Measurements from ENCODE around the gene KTN1. TPM values are rescaled to one million over a fixed set of nuclear protein-coding genes. Genes with fewer than 3 reads are reported as not detected.

The KTN1 gene
- total RNA-seq, 1 donor = 210 TPM

DNA sequence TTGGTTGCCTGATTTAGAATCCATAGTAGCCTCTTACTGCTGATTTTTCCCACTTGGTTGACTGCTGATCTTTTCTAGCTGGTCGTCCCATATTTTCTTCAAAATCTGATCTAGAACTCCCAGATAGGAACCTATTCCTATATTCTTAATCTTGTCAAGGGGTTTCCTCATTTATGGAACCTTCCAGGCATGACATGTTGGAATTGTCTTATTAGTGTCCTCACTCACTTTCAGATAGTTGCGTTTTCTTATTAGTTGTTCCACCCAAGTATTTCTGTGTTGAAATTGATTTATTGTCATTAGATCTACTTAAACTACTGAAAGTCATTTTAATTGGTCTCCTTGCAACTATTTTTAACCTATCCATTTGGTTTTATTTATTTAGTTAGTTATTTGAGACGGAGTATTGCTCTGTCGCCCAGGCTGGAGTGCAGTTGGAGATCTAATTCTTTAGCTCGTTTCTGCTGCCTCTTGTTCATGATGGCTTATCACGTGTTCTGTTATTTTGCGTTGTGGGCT is 25.0 kb downstream of the KTN1 start:
- no peak overlapping the region for H3K4me3 ChIP-seq (ENCODE audit: low read depth, low read length)
- TF ChIP-seq, protein P1, sequence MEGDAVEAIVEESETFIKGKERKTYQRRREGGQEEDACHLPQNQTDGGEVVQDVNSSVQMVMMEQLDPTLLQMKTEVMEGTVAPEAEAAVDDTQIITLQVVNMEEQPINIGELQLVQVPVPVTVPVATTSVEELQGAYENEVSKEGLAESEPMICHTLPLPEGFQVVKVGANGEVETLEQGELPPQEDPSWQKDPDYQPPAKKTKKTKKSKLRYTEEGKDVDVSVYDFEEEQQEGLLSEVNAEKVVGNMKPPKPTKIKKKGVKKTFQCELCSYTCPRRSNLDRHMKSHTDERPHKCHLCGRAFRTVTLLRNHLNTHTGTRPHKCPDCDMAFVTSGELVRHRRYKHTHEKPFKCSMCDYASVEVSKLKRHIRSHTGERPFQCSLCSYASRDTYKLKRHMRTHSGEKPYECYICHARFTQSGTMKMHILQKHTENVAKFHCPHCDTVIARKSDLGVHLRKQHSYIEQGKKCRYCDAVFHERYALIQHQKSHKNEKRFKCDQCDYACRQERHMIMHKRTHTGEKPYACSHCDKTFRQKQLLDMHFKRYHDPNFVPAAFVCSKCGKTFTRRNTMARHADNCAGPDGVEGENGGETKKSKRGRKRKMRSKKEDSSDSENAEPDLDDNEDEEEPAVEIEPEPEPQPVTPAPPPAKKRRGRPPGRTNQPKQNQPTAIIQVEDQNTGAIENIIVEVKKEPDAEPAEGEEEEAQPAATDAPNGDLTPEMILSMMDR (IDR thresholded peaks at IDR 0.05; ENCODE audit: insufficient read depth, low read length) = no peak
- DNase-seq (ENCODE audit: low read depth) = no peak

DNA sequence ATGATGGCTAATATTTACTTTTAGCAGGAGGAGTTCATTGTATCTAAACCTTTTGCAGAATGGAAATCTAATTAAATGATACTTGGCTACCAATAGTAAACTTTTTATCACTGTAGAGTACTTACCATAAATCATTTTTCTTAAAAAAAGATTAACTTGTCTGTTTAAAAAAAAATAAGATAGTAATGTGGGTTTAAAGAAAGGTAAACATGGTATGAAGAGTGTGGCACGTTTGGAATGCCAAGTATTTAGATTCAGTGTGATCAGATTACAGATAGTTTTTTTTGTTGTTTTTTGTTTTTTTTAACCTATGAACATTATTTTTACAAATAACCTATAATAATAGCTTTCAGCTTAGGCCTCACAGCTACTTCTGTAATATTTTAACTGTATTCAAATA is 25.8 kb downstream of the KTN1 start:
- TF ChIP-seq, protein P1 (IDR thresholded peaks at IDR 0.05; ENCODE audit: insufficient read depth, low read length) = no peak
- DNase-seq (ENCODE audit: low read depth) = peak; percentile 38
- H3K4me3 ChIP-seq (ENCODE audit: low read depth, low read length) = no peak overlapping the region

DNA sequence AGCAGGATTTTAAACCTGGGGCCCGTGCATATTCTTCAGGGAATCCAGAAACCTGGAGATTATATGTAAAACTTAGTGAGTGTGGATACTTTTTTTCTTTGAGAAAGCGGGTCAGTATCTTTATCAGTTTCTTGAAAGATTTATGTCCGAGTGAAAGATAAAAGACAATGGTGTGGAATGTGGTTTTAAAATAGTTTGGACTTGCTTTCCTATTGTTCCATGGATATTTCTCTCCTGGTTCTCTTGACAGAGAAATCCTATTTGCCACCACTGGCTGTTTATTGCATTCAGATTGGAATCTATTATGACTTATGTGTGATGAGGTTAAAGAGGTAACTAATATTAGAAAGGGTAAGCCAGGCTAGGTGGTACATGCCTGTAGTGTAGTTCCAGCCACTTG is 27.4 kb downstream of the KTN1 start:
- DNase-seq (ENCODE audit: low read depth) = peak; percentile 69
- H3K4me3 ChIP-seq (ENCODE audit: low read depth, low read length) = no peak overlapping the region
- TF ChIP-seq, protein P1 (IDR thresholded peaks at IDR 0.05; ENCODE audit: insufficient read depth, low read length) = no peak

DNA sequence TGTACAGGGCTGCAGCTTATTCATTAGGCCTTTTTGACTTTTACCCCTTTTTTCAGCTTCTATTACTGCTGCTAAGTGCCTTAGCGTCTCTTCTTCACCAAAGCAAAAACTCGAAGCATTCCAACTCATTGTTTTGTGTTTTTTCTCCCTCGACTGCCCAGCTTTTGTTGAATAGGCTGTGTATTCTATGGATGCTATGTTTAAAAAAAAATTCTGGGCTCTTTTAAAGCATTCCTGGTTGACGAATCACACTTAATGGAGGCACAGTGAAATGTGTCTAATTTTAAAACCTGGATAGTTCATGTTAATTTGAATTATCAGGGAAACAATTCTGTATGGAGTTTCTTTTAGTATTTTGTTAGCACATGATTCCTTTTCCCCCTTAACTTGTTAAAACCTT is 29.7 kb downstream of the KTN1 start:
- DNase-seq (ENCODE audit: low read depth) = peak; percentile 82
- H3K4me3 ChIP-seq (ENCODE audit: low read depth, low read length) = no peak overlapping the region
- TF ChIP-seq, protein P1 (IDR thresholded peaks at IDR 0.05; ENCODE audit: insufficient read depth, low read length) = no peak

DNA sequence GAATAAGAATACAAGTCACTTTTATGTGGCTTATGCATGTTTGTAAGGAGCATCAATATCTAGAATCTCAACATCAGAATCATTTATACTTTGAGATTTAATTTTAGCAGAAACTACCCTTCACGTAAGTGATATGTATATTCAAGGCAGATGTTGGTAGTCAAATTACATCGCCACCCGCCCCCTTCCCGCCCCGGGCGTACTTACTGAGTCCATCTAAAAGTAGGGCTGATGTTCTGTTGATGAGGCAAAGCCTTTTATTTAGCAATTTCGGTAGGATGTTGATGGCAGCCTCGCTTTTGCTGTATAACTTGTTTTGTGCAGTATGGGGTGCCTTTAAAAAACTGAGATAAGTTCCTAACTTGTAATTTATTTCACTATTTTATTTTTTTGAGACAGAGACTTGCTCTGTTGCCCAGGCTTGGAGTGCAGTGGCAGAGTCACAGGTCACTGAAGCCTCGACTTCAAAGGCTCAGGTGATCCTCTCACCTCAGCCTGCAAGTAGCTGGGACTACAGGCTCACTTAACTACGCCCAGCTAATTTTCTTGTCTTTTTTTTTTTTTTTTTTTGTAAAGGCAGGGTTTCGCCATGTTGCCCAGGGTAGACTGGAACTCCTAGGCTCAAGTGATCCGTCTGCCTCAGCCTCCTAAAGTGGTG is 30.8 kb downstream of the KTN1 start:
- DNase-seq (ENCODE audit: low read depth) = no peak
- no peak overlapping the region for H3K4me3 ChIP-seq (ENCODE audit: low read depth, low read length)
- TF ChIP-seq, protein P1 (IDR thresholded peaks at IDR 0.05; ENCODE audit: insufficient read depth, low read length) = no peak

DNA sequence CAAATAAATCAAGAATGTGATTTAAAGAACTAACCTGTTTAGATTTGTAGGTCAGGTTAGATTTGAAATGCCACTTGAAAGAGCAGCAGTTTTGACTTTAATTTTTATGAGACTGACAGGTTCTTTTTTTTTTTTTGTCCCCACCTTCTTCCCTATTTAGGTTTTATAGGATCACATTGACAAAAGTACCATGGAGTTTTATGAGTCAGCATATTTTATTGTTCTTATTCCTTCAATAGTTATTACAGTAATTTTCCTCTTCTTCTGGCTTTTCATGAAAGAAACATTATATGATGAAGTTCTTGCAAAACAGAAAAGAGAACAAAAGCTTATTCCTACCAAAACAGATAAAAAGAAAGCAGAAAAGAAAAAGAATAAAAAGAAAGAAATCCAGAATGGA is 31.9 kb downstream of the KTN1 start:
- H3K4me3 ChIP-seq (ENCODE audit: low read depth, low read length) = no peak overlapping the region
- TF ChIP-seq, protein P1 (IDR thresholded peaks at IDR 0.05; ENCODE audit: insufficient read depth, low read length) = no peak
- no peak for DNase-seq (ENCODE audit: low read depth)

DNA sequence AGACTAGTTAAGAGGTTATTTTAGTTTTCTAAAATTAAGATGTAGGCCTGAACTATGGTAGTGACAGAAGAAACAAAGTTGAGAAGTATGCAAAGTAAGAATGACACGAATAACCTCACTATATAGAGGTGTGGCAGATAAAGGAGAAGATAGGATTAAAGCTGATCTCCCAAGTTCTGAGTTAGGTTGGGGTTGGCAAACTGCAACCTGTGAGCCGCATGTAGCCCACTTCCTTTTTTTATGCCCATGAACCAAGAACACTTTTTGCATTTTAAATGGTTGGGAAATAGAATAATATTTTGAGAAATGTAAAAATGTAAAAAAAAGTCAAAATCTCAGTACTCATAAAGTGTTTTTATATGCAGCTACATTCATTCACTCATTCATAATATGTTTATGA is 34.3 kb downstream of the KTN1 start:
- TF ChIP-seq, protein P1 (IDR thresholded peaks at IDR 0.05; ENCODE audit: insufficient read depth, low read length) = no peak
- DNase-seq (ENCODE audit: low read depth) = no peak
- H3K4me3 ChIP-seq (ENCODE audit: low read depth, low read length) = no peak overlapping the region

Measured in fibroblast of the aortic adventitia (primary cell).